ENCODE measurements around the gene RASGRF1. TPM values are rescaled to one million over a fixed set of nuclear protein-coding genes. Genes with fewer than 3 reads are reported as not detected.

The RASGRF1 gene, protein sequence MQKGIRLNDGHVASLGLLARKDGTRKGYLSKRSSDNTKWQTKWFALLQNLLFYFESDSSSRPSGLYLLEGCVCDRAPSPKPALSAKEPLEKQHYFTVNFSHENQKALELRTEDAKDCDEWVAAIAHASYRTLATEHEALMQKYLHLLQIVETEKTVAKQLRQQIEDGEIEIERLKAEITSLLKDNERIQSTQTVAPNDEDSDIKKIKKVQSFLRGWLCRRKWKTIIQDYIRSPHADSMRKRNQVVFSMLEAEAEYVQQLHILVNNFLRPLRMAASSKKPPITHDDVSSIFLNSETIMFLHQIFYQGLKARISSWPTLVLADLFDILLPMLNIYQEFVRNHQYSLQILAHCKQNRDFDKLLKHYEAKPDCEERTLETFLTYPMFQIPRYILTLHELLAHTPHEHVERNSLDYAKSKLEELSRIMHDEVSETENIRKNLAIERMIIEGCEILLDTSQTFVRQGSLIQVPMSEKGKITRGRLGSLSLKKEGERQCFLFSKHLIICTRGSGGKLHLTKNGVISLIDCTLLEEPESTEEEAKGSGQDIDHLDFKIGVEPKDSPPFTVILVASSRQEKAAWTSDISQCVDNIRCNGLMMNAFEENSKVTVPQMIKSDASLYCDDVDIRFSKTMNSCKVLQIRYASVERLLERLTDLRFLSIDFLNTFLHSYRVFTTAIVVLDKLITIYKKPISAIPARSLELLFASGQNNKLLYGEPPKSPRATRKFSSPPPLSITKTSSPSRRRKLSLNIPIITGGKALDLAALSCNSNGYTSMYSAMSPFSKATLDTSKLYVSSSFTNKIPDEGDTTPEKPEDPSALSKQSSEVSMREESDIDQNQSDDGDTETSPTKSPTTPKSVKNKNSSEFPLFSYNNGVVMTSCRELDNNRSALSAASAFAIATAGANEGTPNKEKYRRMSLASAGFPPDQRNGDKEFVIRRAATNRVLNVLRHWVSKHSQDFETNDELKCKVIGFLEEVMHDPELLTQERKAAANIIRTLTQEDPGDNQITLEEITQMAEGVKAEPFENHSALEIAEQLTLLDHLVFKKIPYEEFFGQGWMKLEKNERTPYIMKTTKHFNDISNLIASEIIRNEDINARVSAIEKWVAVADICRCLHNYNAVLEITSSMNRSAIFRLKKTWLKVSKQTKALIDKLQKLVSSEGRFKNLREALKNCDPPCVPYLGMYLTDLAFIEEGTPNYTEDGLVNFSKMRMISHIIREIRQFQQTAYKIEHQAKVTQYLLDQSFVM (N-terminal part only)
- total RNA-seq (0.06 TPM in 1 of 2 replicates, not detected in the other), polyA plus RNA-seq (not detected in 2 replicates)

DNA sequence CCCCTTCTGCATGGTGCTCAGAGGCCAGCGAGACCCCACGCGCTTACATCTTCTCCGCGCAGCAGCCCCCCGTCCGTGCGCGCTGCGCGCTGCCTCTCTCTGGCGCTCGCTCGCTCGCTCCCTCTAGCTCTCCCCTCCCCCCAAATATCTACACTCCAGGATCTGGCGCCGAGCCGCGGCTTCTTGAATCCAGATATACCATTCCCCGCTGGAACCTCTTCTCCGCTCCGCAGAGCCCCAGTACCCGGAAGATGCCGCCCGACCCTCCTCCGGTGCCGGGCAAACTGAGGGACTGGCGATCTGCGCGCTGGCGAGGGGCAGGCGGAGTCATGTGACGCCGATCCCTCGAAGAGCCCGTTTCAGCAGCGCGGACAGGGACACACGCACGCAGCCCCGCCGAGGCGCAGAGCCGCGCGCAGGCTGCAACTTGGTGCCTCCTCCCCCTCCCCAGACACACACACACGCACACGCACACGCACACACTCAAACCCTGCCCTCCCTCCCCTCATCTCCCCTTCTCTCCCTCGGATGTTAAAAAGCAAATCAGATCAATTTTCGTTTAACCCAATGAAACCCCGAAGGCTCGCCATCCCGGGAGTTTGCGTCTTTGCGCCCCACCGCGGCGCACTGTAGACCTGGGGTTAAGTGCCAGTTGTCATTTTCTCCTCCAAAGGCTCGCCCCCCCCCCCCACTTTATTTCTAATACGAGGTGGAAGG, at the start of gene RASGRF1:
RASGRF1 (minus strand) TSS at position 294 of the 717 bp plus-strand sequence; CDS start at position 12, 282 bp downstream.
- H3K27me3 ChIP-seq: peaks cover 98% of the 10 kb centered on the region
- H3K36me3 ChIP-seq: no peaks in the 10 kb centered on the region
- no peaks in the 10 kb centered on the region for H3K9me3 ChIP-seq (ENCODE audit: low read depth)
- peak; percentile 6 to 28 for DNase-seq (ENCODE audit: low read depth in 1 of 2, low spot score in 1 of 2)
- TF ChIP-seq, protein P1, sequence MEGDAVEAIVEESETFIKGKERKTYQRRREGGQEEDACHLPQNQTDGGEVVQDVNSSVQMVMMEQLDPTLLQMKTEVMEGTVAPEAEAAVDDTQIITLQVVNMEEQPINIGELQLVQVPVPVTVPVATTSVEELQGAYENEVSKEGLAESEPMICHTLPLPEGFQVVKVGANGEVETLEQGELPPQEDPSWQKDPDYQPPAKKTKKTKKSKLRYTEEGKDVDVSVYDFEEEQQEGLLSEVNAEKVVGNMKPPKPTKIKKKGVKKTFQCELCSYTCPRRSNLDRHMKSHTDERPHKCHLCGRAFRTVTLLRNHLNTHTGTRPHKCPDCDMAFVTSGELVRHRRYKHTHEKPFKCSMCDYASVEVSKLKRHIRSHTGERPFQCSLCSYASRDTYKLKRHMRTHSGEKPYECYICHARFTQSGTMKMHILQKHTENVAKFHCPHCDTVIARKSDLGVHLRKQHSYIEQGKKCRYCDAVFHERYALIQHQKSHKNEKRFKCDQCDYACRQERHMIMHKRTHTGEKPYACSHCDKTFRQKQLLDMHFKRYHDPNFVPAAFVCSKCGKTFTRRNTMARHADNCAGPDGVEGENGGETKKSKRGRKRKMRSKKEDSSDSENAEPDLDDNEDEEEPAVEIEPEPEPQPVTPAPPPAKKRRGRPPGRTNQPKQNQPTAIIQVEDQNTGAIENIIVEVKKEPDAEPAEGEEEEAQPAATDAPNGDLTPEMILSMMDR (IDR thresholded peaks at IDR 0.05; ENCODE audit: low read depth, low read length): no peak
- H3K4me3 ChIP-seq: peak within 1 kb of the TSS; percentile 20
- H3K4me1 ChIP-seq (ENCODE audit: low read depth): no peaks in the 10 kb centered on the region
- no peak within 1 kb of the TSS for H3K27ac ChIP-seq

DNA sequence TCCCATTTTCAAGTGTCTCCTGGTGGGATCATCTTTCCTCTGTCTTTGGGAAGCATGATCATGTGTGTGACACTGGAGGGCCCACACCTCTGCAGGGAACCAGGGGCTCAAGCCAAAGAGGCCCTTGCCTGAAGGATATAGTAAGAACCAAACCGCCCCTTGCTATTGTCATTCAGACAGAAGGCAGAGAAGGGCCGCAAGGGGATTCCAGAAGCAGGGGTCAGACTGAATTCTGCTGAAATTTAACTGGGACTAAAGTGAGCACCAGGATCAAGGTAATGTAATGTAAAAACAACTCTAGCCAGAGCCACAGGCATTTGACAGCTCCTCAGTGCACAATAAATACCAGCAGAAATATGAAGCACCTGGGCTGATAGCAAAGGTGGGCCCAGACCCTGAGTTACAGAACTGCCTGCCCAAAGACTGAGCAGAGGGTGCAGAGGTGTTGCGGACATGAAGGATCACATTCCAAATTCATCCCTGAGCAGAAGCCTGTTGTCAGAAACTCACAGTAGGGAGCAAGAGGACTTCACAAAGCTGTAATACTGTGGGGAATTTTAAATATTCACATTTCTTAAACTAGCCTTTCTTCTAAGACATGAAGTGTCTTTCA, 46.0 kb upstream of the RASGRF1 start:
- no peaks in the 10 kb centered on the region for H3K4me1 ChIP-seq (ENCODE audit: low read depth)
- TF ChIP-seq, protein P1 (IDR thresholded peaks at IDR 0.05; ENCODE audit: low read depth, low read length): no peak
- no peak for DNase-seq (ENCODE audit: low read depth in 1 of 2, low spot score in 1 of 2)
- no peak overlapping the region for H3K4me3 ChIP-seq
- no peaks in the 10 kb centered on the region for H3K27me3 ChIP-seq
- no peaks in the 10 kb centered on the region for H3K36me3 ChIP-seq
- no peaks in the 10 kb centered on the region for H3K9me3 ChIP-seq (ENCODE audit: low read depth)
- no peak overlapping the region for H3K27ac ChIP-seq

DNA sequence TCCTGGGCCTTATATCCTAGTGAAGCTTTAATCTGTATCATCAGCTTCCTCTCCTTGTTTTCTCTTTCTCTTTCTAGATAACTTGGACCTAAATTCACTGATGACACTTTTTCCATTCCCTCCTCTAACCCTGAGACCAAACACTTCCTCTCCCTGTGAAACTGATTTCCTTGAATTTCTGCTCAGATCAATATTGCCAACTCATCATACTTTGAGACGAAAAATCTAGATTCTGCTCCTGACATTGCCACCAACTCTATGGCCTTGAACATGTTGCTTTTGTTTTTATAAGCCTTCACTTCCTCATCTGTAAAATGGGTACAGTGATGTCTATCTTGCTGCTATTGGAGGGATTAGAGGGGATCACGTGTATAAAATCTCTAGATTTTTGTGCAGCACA, 42.7 kb upstream of the RASGRF1 start:
- TF ChIP-seq, protein P1 (IDR thresholded peaks at IDR 0.05; ENCODE audit: low read depth, low read length): no peak
- no peaks in the 10 kb centered on the region for H3K9me3 ChIP-seq (ENCODE audit: low read depth)
- H3K4me3 ChIP-seq: no peak overlapping the region
- H3K4me1 ChIP-seq (ENCODE audit: low read depth): no peaks in the 10 kb centered on the region
- no peaks in the 10 kb centered on the region for H3K36me3 ChIP-seq
- no peak for DNase-seq (ENCODE audit: low read depth in 1 of 2, low spot score in 1 of 2)
- no peak overlapping the region for H3K27ac ChIP-seq
- H3K27me3 ChIP-seq: no peaks in the 10 kb centered on the region

DNA sequence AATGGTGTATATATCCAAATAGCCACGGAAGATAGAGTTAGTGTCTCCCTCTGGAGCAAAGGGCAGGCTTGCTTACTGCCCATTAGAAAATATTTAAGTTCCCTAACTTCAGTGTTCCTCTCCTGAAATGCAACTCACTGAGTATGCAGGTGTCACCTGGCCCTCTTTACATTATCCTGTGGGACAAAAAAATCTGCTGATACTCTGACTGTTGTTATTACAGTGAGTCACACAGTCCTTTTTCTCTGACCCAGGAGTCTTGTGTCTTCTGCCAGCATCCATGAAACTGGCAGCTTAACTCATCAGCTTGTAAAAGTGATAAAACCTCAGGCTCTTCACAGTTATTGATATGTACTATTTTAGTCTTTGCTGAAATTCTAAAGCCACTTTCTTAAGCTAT, 42.2 kb upstream of the RASGRF1 start:
- H3K27me3 ChIP-seq: no peaks in the 10 kb centered on the region
- no peaks in the 10 kb centered on the region for H3K9me3 ChIP-seq (ENCODE audit: low read depth)
- no peak for DNase-seq (ENCODE audit: low read depth in 1 of 2, low spot score in 1 of 2)
- no peak overlapping the region for H3K27ac ChIP-seq
- no peaks in the 10 kb centered on the region for H3K36me3 ChIP-seq
- H3K4me1 ChIP-seq (ENCODE audit: low read depth): no peaks in the 10 kb centered on the region
- no peak overlapping the region for H3K4me3 ChIP-seq
- TF ChIP-seq, protein P1 (IDR thresholded peaks at IDR 0.05; ENCODE audit: low read depth, low read length): no peak
